IMR-90 (cell line): ENCODE measurements around the gene DAB2. TPM values are rescaled to one million over a fixed set of nuclear protein-coding genes. Genes with fewer than 3 reads are reported as not detected.

Experiments used
- ATAC-seq: fragments of 200-7000 bp; cut with Tn5 transposase; 2 replicates; pipeline ENCODE4 v1.9.1; 2020; ENCODE audit warnings: low read depth, mild to moderate bottlenecking, moderate library complexity
- BruUV-seq: library from RNA; stranded (reverse); fragments of 400-500 nt; replicated peaks from 2 replicates; lab custom pipeline; 2021; lab: Mats Ljungman, UMichigan
- CTCF ChIA-PET: fragments of 300-600 bp; formaldehyde crosslinking; extraction: SDS; loops from one replicate; lab custom pipeline; 2021; ENCODE audit warnings: antibody characterized with exemption; lab: Yijun Ruan, JAX
- POLR2A ChIA-PET: fragments of 300-600 bp; sonication (Branson Sonifier 250); formaldehyde crosslinking; loops from one replicate; lab custom pipeline; 2022; ENCODE audit warnings: antibody characterized with exemption; ENCODE audit not compliant: unreplicated experiment; lab: Charles Lee
- DNase-seq: peaks from one replicate; pipeline ENCODE4 v3.0.0; 2013
- H2AFZ ChIP-seq: replicated peaks from 2 replicates; pipeline ENCODE3; 2013; ENCODE audit warnings: low read length, mild to moderate bottlenecking; ENCODE audit not compliant: poor library complexity
- H2AK5ac ChIP-seq: 2 replicates; pipeline ENCODE4 v1.6.1; 2013; ENCODE audit warnings: low read depth, low read length, inconsistent platforms
- H2AK9ac ChIP-seq: replicated peaks from 2 replicates; pipeline ENCODE3; 2013; ENCODE audit warnings: mild to moderate bottlenecking, low read depth, low read length, moderate library complexity; ENCODE audit not compliant: poor library complexity
- H2BK120ac ChIP-seq: 2 replicates; pipeline ENCODE4 v1.6.1; 2013; ENCODE audit warnings: low read depth, low read length, inconsistent platforms
- H2BK15ac ChIP-seq: 3 replicates; pipeline ENCODE4 v1.6.1; 2013; ENCODE audit warnings: low read depth, low read length, inconsistent platforms
- H2BK20ac ChIP-seq: 2 replicates; pipeline ENCODE4 v1.6.1; 2013; ENCODE audit warnings: low read depth, mild to moderate bottlenecking, inconsistent platforms, low read length, moderate library complexity
- H2BK5ac ChIP-seq: 2 replicates; pipeline ENCODE4 v1.6.1; 2013; ENCODE audit warnings: mild to moderate bottlenecking, low read depth, low read length, inconsistent platforms; ENCODE audit not compliant: poor library complexity, severe bottlenecking
- H3K14ac ChIP-seq: replicated peaks from 2 replicates; pipeline ENCODE4 v1.6.1; 2013; ENCODE audit warnings: low read depth, low read length, inconsistent platforms
- H3K18ac ChIP-seq: 2 replicates; pipeline ENCODE4 v1.6.1; 2013; ENCODE audit warnings: low read depth, low read length, control low read depth
- H3K23ac ChIP-seq: 2 replicates; pipeline ENCODE4 v1.6.1; 2013; ENCODE audit warnings: low read depth, low read length, inconsistent platforms
- H3K27ac ChIP-seq: 2 replicates; pipeline ENCODE4 v1.5.1; 2013; ENCODE audit warnings: mild to moderate bottlenecking, control low read depth, low read length; ENCODE audit not compliant: insufficient read depth
- H3K27me3 ChIP-seq: 2 replicates; pipeline ENCODE4 v1.6.1; 2013; ENCODE audit warnings: low read length; ENCODE audit not compliant: control insufficient read depth, insufficient read depth
- H3K36me3 ChIP-seq: 2 replicates; pipeline ENCODE4 v1.6.1; 2013; ENCODE audit warnings: low read length, mixed read lengths; ENCODE audit not compliant: control insufficient read depth, insufficient read depth
- H3K4ac ChIP-seq: 2 replicates; pipeline ENCODE4 v1.6.1; 2013; ENCODE audit warnings: low read depth, low read length, inconsistent platforms
- H3K4me1 ChIP-seq: 2 replicates; pipeline ENCODE4 v1.6.1; 2013; ENCODE audit warnings: low read length, mixed read lengths; ENCODE audit not compliant: control insufficient read depth, insufficient read depth
- H3K4me2 ChIP-seq: 2 replicates; pipeline ENCODE4 v1.6.1; 2013; ENCODE audit warnings: low read depth, mild to moderate bottlenecking, control low read depth, low read length, moderate library complexity
- H3K4me3 ChIP-seq: 2 replicates; pipeline ENCODE4 v1.5.1; 2013; ENCODE audit warnings: low read depth, mild to moderate bottlenecking, control low read depth, low read length, moderate library complexity; ENCODE audit not compliant: insufficient read depth
- H3K56ac ChIP-seq: 2 replicates; pipeline ENCODE4 v1.6.1; 2013; ENCODE audit warnings: low read length, inconsistent platforms; ENCODE audit not compliant: insufficient read depth; ENCODE audit errors: extremely low read depth
- H3K79me1 ChIP-seq, 2 experiments: 2 replicates each; pipeline ENCODE4 v1.6.1; 2013; ENCODE audit warnings: low read length in 2 of 2, inconsistent platforms in 1 of 2, low read depth in 1 of 2
- H3K9ac ChIP-seq: 2 replicates; pipeline ENCODE4 v1.6.1; 2013; ENCODE audit warnings: low read depth, low read length, control low read depth
- H3K9me1 ChIP-seq: 2 replicates; pipeline ENCODE4 v1.6.1; 2013; ENCODE audit warnings: low read length, inconsistent platforms; ENCODE audit not compliant: insufficient read depth
- H3K9me3 ChIP-seq: 2 replicates; pipeline ENCODE4 v1.6.1; 2013; ENCODE audit warnings: low read length; ENCODE audit not compliant: control insufficient read depth, insufficient read depth
- H4K20me1 ChIP-seq: 2 replicates; pipeline ENCODE4 v1.6.1; 2013; ENCODE audit warnings: low read length, inconsistent platforms; ENCODE audit not compliant: insufficient read depth
- H4K5ac ChIP-seq: 2 replicates; pipeline ENCODE4 v1.6.1; 2013; ENCODE audit warnings: mild to moderate bottlenecking, low read depth, low read length, control low read depth
- H4K8ac ChIP-seq, 2 experiments: 2 replicates each; pipeline ENCODE4 v1.6.1; 2013; ENCODE audit warnings: low read depth in 2 of 2, low read length in 2 of 2, control low read depth in 1 of 2, inconsistent platforms in 1 of 2
- H4K91ac ChIP-seq: 2 replicates; pipeline ENCODE4 v1.6.1; 2013; ENCODE audit warnings: low read depth, low read length, inconsistent platforms; ENCODE audit not compliant: insufficient read depth
- BHLHE40 ChIP-seq: fragments of 150-350 bp; IDR thresholded peaks from 2 replicates; pipeline ENCODE4 v1.6.1; 2016; ENCODE audit warnings: mild to moderate bottlenecking, low read depth, low read length
- CEBPB ChIP-seq: IDR thresholded peaks from 2 replicates; pipeline ENCODE4 v1.6.1; 2012; ENCODE audit warnings: low read depth, low read length, improper control_type of control experiment
- CHD1 ChIP-seq: IDR thresholded peaks from 2 replicates; pipeline ENCODE4 v1.6.1; 2012; ENCODE audit warnings: low read depth, low read length, improper control_type of control experiment
- CTCF ChIP-seq: conservative IDR thresholded peaks from 2 replicates; pipeline ENCODE4 v1.5.1; 2012; ENCODE audit warnings: mild to moderate bottlenecking, low read depth, low read length, improper control_type of control experiment
- FOS ChIP-seq: fragments of 150-350 bp; IDR thresholded peaks from 2 replicates; pipeline ENCODE4 v1.6.1; 2016; ENCODE audit warnings: low read depth, low read length
- MAFK ChIP-seq: IDR thresholded peaks from 2 replicates; pipeline ENCODE4 v1.6.1; 2012; ENCODE audit warnings: low read depth, low read length, improper control_type of control experiment
- MAZ ChIP-seq: IDR thresholded peaks from 2 replicates; pipeline ENCODE4 v1.6.1; 2012; ENCODE audit warnings: low read depth, mild to moderate bottlenecking, low read length, improper control_type of control experiment, moderate library complexity, borderline replicate concordance
- MXI1 ChIP-seq: IDR thresholded peaks from 2 replicates; pipeline ENCODE4 v1.6.1; 2012; ENCODE audit warnings: low read depth, mild to moderate bottlenecking, low read length, moderate library complexity, borderline replicate concordance
- NFE2L2 ChIP-seq: fragments of 150-350 bp; IDR thresholded peaks from 2 replicates; pipeline ENCODE4 v1.6.1; 2016; ENCODE audit warnings: low read depth, mild to moderate bottlenecking, low read length
- POLR2A ChIP-seq: IDR thresholded peaks from 2 replicates; pipeline ENCODE4 v1.6.1; 2012; ENCODE audit warnings: mild to moderate bottlenecking, low read depth, low read length
- RAD21 ChIP-seq: IDR thresholded peaks from 2 replicates; pipeline ENCODE4 v1.6.1; 2012; ENCODE audit warnings: low read length, improper control_type of control experiment
- RCOR1 ChIP-seq: IDR thresholded peaks from 2 replicates; pipeline ENCODE4 v1.6.1; 2012; ENCODE audit warnings: mild to moderate bottlenecking, low read length, improper control_type of control experiment; ENCODE audit not compliant: insufficient replicate concordance
- RFX5 ChIP-seq: IDR thresholded peaks from 2 replicates; pipeline ENCODE4 v1.8.0; 2012; ENCODE audit warnings: low read depth, mild to moderate bottlenecking, low read length, moderate library complexity
- SMC3 ChIP-seq: fragments of 150-350 bp; IDR thresholded peaks from 2 replicates; pipeline ENCODE4 v1.6.1; 2016; ENCODE audit warnings: low read depth, mild to moderate bottlenecking, antibody characterized with exemption, low read length, moderate library complexity
- USF2 ChIP-seq: fragments of 150-350 bp; IDR thresholded peaks from 2 replicates; pipeline ENCODE4 v1.6.1; 2017; ENCODE audit warnings: mild to moderate bottlenecking, antibody characterized with exemption, low read length, low read depth
- WGBS, 2 experiments: methylation state at CpG; one replicate each; pipeline versions ENCODE4 v1.1.5 to v1.1.7; 2013; ENCODE audit warnings: missing lambda C conversion rate in 2 of 2; ENCODE audit not compliant: insufficient read length in 1 of 2; ENCODE audit errors: extremely low coverage in 2 of 2; 5-methylcytosine and 5-hydroxymethylcytosine counted together
- dilution Hi-C: fragments of 300-500 bp; cut with HindIII; formaldehyde crosslinking; loops from one replicate; pipeline ENCODE4 v1.14.3; 2018; ENCODE audit warnings: low sequenced_read_pairs; ENCODE audit not compliant: unreplicated experiment
- in situ Hi-C: fragments of 300-500 bp; cut with MboI; formaldehyde crosslinking; loops from 3 replicates; pipeline ENCODE4 v1.14.3; 2019; ENCODE audit warnings: low sequenced_read_pairs, inconsistent platforms, mixed read lengths
- intact Hi-C: fragments of 100-400 bp; cut with micrococcal nuclease; formaldehyde crosslinking; loops from 2 replicates; pipeline ENCODE4 v1.10.0; 2022
- polyA plus RNA-seq, 3 experiments: library from polyadenylated mRNA; depleted of rRNA; stranded (reverse); fragments of >200 nt; gene quantifications; 2 replicates each; pipeline ENCODE4 v1.2.3, GENCODE V29; 2012; ENCODE audit warnings: low replicate concordance in 1 of 3
- total RNA-seq: library from RNA; depleted of rRNA; stranded (reverse); fragments of >200 nt; gene quantifications from 2 replicates; pipeline ENCODE4 v1.2.3, GENCODE V29; 2012
- TF ChIP-seq, protein P1 (sequence below): fragments of 150-350 bp; IDR thresholded peaks from 2 replicates; pipeline ENCODE4 v1.6.1; 2016; ENCODE audit warnings: low read depth, mild to moderate bottlenecking, low read length, moderate library complexity, borderline replicate concordance

DAB2 gene
- total and polyA plus RNA-seq, 2 of the 4 experiments (the other 2 are of a cell fraction): 50.0 to 101 TPM

- WGBS, 2 experiments: 51% methylated on average over 2 of the region's 8 CpGs; no CpG with 5 or more reads in 1 of the 2 experiments
- Histone ChIP-seq H2BK5ac (no peak overlapping the region), H2AFZ (no peak overlapping the region), H3K14ac (no peak overlapping the region), H3K9me1 (no peaks in the 10 kb centered on the region), H3K9ac (no peak overlapping the region), H2BK15ac (no peak overlapping the region), H2AK9ac (no peak overlapping the region), H3K56ac (no peak overlapping the region), H3K36me3 (no peaks in the 10 kb centered on the region), H3K23ac (no peak overlapping the region), H3K9me3 (no peaks in the 10 kb centered on the region), H3K4me3 (no peak overlapping the region), H3K4me2 (no peak overlapping the region), H4K20me1 (no peaks in the 10 kb centered on the region), H3K4me1 (no peaks in the 10 kb centered on the region), H4K5ac (no peak overlapping the region), H2BK20ac (no peak overlapping the region), H2BK120ac (no peak overlapping the region), H3K79me1 (no peaks in the 10 kb centered on the region), H4K8ac (no peak overlapping the region), H3K27me3 (no peaks in the 10 kb centered on the region), H2AK5ac (no peak overlapping the region), H4K91ac (no peak overlapping the region), H3K18ac (no peak overlapping the region), H3K4ac (no peak overlapping the region), H3K27ac (no peak overlapping the region)
- intact Hi-C loops (no loop called here), in situ Hi-C loops (no loop called here), dilution Hi-C loops (no loop called here)
- ATAC-seq (no peak), DNase-seq (no peak)
- POLR2A ChIA-PET: no interaction called here
- TF ChIP-seq RFX5 (no peak), MAZ (no peak), POLR2A (no peak), SMC3 (no peak), CTCF (no peak), RAD21 (no peak), MXI1 (no peak), FOS (no peak), BHLHE40 (no peak), CHD1 (no peak), NFE2L2 (no peak), RCOR1 (no peak), MAFK (no peak), USF2 (no peak), CEBPB (no peak)
- TF ChIP-seq, protein P1, sequence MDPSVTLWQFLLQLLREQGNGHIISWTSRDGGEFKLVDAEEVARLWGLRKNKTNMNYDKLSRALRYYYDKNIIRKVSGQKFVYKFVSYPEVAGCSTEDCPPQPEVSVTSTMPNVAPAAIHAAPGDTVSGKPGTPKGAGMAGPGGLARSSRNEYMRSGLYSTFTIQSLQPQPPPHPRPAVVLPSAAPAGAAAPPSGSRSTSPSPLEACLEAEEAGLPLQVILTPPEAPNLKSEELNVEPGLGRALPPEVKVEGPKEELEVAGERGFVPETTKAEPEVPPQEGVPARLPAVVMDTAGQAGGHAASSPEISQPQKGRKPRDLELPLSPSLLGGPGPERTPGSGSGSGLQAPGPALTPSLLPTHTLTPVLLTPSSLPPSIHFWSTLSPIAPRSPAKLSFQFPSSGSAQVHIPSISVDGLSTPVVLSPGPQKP: no peak
- CTCF ChIA-PET: interaction anchor here (0.5 to 0.6 kb wide), 2 partner anchors 13 to 45 kb away, joined by 6 to 10 read pairs; no protein-coding TSS in a partner anchor
- BruUV-seq: no TSS peak
These were observed 62.1 kb downstream of the DAB2 start for GRCh38 chr5:39362646-39363045.
